GM12878 (cell line): ENCODE measurements around the gene ZNF22. TPM values are rescaled to one million over a fixed set of nuclear protein-coding genes. Genes with fewer than 3 reads are reported as not detected.
A peak's percentile ranks its signal among the peaks of the same experiment; 100 is the strongest.

ENCODE experiments used
- ATAC-seq: fragments of 200-7000 bp; cut with Tn5 transposase; 3 replicates; pipeline ENCODE4 v1.9.1; 2020; ENCODE audit warnings: mild to moderate bottlenecking, moderate library complexity
- BruUV-seq: library from RNA; stranded (reverse); fragments of 400-500 nt; replicated peaks from 2 replicates; lab custom pipeline; 2021; lab: Mats Ljungman, UMichigan
- CTCF ChIA-PET: fragments of 300-600 bp; sonication (Branson Sonifier 250); formaldehyde crosslinking; extraction: SDS; loops from one replicate; lab custom pipeline; 2021; ENCODE audit warnings: inconsistent platforms; lab: Yijun Ruan, JAX
- POLR2A ChIA-PET: fragments of 350-600 bp; formaldehyde crosslinking; extraction: SDS; loops from one replicate; lab custom pipeline; 2021; ENCODE audit warnings: inconsistent platforms; lab: Charles Lee
- RAD21 ChIA-PET: fragments of 300-600 bp; sonication (Branson Sonifier 250); formaldehyde crosslinking; loops from one replicate; lab custom pipeline; 2023; ENCODE audit warnings: antibody characterized with exemption; ENCODE audit not compliant: unreplicated experiment; lab: Charles Lee
- SMC1A ChIA-PET: fragments of 300-600 bp; sonication (Branson Sonifier 250); formaldehyde crosslinking; loops from one replicate; lab custom pipeline; 2023; ENCODE audit not compliant: unreplicated experiment, uncharacterized antibody; lab: Charles Lee
- DNase-seq: peaks from one replicate; pipeline ENCODE4 v3.0.0-alpha.2; 2011; ENCODE audit warnings: low read depth, low spot score
- FAIRE-seq: peaks from 3 replicates; lab custom pipeline; 2011; peaks lifted over from hg19 to GRCh38; lab: Jason Lieb, UNC
- H2AFZ ChIP-seq: 2 replicates; pipeline ENCODE4 v1.6.0; 2011; ENCODE audit warnings: low read depth, low read length, control low read depth; ENCODE audit not compliant: control insufficient read depth
- H3K27ac ChIP-seq: 2 replicates; pipeline ENCODE4 v1.5.1; 2011; ENCODE audit warnings: control low read depth; ENCODE audit not compliant: control insufficient read depth, insufficient read depth
- H3K27me3 ChIP-seq, 2 experiments: replicated peaks in 1 of 2; 2 replicates each; pipeline versions ENCODE4 v1.6.0 to v1.6.1; 2011; ENCODE audit warnings: low read length in 1 of 2; ENCODE audit not compliant: control insufficient read depth in 2 of 2, insufficient read depth in 2 of 2
- H3K36me3 ChIP-seq, 2 experiments: 2 replicates each; pipeline ENCODE4 v1.5.1; 2011; ENCODE audit warnings: low read length in 1 of 2; ENCODE audit not compliant: control insufficient read depth in 2 of 2, insufficient read depth in 2 of 2
- H3K4me1 ChIP-seq: 2 replicates; pipeline ENCODE4 v1.6.1; 2011; ENCODE audit warnings: mild to moderate bottlenecking, low read length, moderate library complexity, mixed read lengths; ENCODE audit not compliant: control insufficient read depth, insufficient read depth
- H3K4me2 ChIP-seq: 2 replicates; pipeline ENCODE4 v1.6.0; 2011; ENCODE audit warnings: control low read depth; ENCODE audit not compliant: control insufficient read depth, insufficient read depth
- H3K4me3 ChIP-seq: fragments of 200-600 bp; sonication (generic); 2 replicates; pipeline ENCODE4 v1.5.1; 2016
- H3K79me2 ChIP-seq: 2 replicates; pipeline ENCODE4 v1.6.0; 2011; ENCODE audit warnings: low read length; ENCODE audit not compliant: control insufficient read depth, insufficient read depth
- H3K9ac ChIP-seq: 2 replicates; pipeline ENCODE4 v1.8.0; 2011; ENCODE audit warnings: low read length, control low read depth, mixed read lengths; ENCODE audit not compliant: control insufficient read depth, insufficient read depth
- H3K9me3 ChIP-seq: replicated peaks from 3 replicates; pipeline ENCODE4 v1.5.1; 2011; ENCODE audit warnings: mild to moderate bottlenecking, low read length; ENCODE audit not compliant: control insufficient read depth, insufficient read depth
- H4K20me1 ChIP-seq: 2 replicates; pipeline ENCODE4 v1.6.0; 2011; ENCODE audit not compliant: control insufficient read depth, insufficient read depth
- BMI1 ChIP-seq: fragments of 450-650 bp; IDR thresholded peaks from 2 replicates; pipeline ENCODE4 v1.6.1; 2016; ENCODE audit warnings: mild to moderate bottlenecking, moderate library complexity, borderline replicate concordance
- EP300 ChIP-seq, 2 experiments: fragments of 150-350 bp in 1 of 2; IDR thresholded peaks; 2 replicates each; pipeline ENCODE4 v1.6.1; 2011 to 2012; ENCODE audit warnings: low read depth in 2 of 2, low read length in 2 of 2, borderline replicate concordance in 1 of 2, improper control_type of control experiment in 1 of 2, inconsistent platforms in 1 of 2; ENCODE audit not compliant: control insufficient read depth in 1 of 2
- GATAD2B ChIP-seq: fragments of 450-650 bp; conservative IDR thresholded peaks from 2 replicates; pipeline ENCODE4 v1.6.1; 2017; ENCODE audit warnings: low read depth, mild to moderate bottlenecking, moderate library complexity
- IKZF2 ChIP-seq, 2 experiments: fragments of 450-650 bp; IDR thresholded peaks; 2 replicates each; pipeline ENCODE4 v1.6.1; 2017; ENCODE audit warnings: mild to moderate bottlenecking in 2 of 2, moderate library complexity in 2 of 2
- MEF2B ChIP-seq: fragments of 450-650 bp; IDR thresholded peaks from 2 replicates; pipeline ENCODE4 v1.6.1; 2018; ENCODE audit warnings: mild to moderate bottlenecking, moderate library complexity; ENCODE audit not compliant: partially characterized antibody, poor library complexity, severe bottlenecking
- NR2C1 ChIP-seq: fragments of 450-650 bp; IDR thresholded peaks from 2 replicates; pipeline ENCODE4 v1.6.1; 2017; ENCODE audit warnings: antibody characterized with exemption, mild to moderate bottlenecking, moderate library complexity
- PAX5 ChIP-seq: IDR thresholded peaks from 2 replicates; pipeline ENCODE4 v1.6.1; 2011; ENCODE audit warnings: low read depth, low read length, borderline replicate concordance
- POLR2AphosphoS5 ChIP-seq: IDR thresholded peaks from 2 replicates; pipeline ENCODE4 v1.6.1; 2011; ENCODE audit warnings: mild to moderate bottlenecking, low read length, inconsistent platforms
- RCOR1 ChIP-seq: conservative IDR thresholded peaks from 2 replicates; pipeline ENCODE4 v1.6.1; 2012; ENCODE audit warnings: low read depth, low read length, improper control_type of control experiment
- SPI1 ChIP-seq: IDR thresholded peaks from 2 replicates; pipeline ENCODE4 v1.6.1; 2011; ENCODE audit warnings: low read depth, mild to moderate bottlenecking, low read length, moderate library complexity, borderline replicate concordance; ENCODE audit not compliant: insufficient read depth
- YY1 ChIP-seq: IDR thresholded peaks from 2 replicates; pipeline ENCODE4 v1.6.1; 2011; ENCODE audit warnings: low read depth, mild to moderate bottlenecking, low read length
- WGBS: methylation state at CpG from one replicate; pipeline ENCODE4 v1.1.6; 2016; ENCODE audit warnings: low lambda C conversion rate; ENCODE audit not compliant: insufficient replicate concordance, insufficient coverage; ENCODE audit errors: missing lambda C conversion rate; 5-methylcytosine and 5-hydroxymethylcytosine counted together
- in situ Hi-C: fragments of 300-500 bp; cut with MboI; formaldehyde crosslinking; loops from 9 replicates; pipeline ENCODE4 v1.14.3; 2018; ENCODE audit warnings: mixed read lengths
- intact Hi-C: fragments of 100-400 bp; cut with micrococcal nuclease; formaldehyde crosslinking; loops from one replicate; pipeline ENCODE4 v1.14.2; 2022; ENCODE audit not compliant: unreplicated experiment
- polyA plus RNA-seq, 11 experiments: library from polyadenylated mRNA; depleted of rRNA in 4 of 11; unstranded in 6 of 11; stranded (reverse) in 5 of 11; fragments of >200 nt; fragmentation: Nextera tagmentation in 4 of 11; fragmentation: Illumina TruSeq in 1 of 11; extraction: Ambion mirVana in 4 of 11; extraction: Trizol in 1 of 11; gene quantifications; 1 replicate in 1 of 11; 2 replicates in 10 of 11; pipeline versions ENCODE4 v1.2.1 to v1.2.3, GENCODE V29; 2011 to 2016; ENCODE audit warnings: inconsistent platforms in 2 of 11, missing spikeins in 2 of 11, low read depth in 1 of 11
- total RNA-seq, 4 experiments: library from RNA; depleted of rRNA in 3 of 4; stranded (reverse); fragments of >200 nt in 3 of 4; fragmentation: Illumina TruSeq in 1 of 4; extraction: Trizol in 1 of 4; gene quantifications; 2 replicates each; pipeline versions ENCODE4 v1.2.1 to v1.2.3, GENCODE V29; 2013 to 2021
- TF ChIP-seq, protein P1 (sequence below): fragments of 150-350 bp; IDR thresholded peaks from 2 replicates; pipeline ENCODE4 v1.6.1; 2016; ENCODE audit warnings: low read depth, low read length
- TF ChIP-seq, protein P2 (sequence below): fragments of 450-650 bp; formaldehyde crosslinking; IDR thresholded peaks from 2 replicates; pipeline ENCODE4 v1.4.0; 2020; ENCODE audit warnings: mild to moderate bottlenecking, moderate library complexity

Gene ZNF22
- total and polyA plus RNA-seq, 10 of the 15 experiments (the other 5 are each of a cell fraction or from before 2014, with no cell fraction given): 31.1 to 74.4 (median 43.8) TPM

DNA sequence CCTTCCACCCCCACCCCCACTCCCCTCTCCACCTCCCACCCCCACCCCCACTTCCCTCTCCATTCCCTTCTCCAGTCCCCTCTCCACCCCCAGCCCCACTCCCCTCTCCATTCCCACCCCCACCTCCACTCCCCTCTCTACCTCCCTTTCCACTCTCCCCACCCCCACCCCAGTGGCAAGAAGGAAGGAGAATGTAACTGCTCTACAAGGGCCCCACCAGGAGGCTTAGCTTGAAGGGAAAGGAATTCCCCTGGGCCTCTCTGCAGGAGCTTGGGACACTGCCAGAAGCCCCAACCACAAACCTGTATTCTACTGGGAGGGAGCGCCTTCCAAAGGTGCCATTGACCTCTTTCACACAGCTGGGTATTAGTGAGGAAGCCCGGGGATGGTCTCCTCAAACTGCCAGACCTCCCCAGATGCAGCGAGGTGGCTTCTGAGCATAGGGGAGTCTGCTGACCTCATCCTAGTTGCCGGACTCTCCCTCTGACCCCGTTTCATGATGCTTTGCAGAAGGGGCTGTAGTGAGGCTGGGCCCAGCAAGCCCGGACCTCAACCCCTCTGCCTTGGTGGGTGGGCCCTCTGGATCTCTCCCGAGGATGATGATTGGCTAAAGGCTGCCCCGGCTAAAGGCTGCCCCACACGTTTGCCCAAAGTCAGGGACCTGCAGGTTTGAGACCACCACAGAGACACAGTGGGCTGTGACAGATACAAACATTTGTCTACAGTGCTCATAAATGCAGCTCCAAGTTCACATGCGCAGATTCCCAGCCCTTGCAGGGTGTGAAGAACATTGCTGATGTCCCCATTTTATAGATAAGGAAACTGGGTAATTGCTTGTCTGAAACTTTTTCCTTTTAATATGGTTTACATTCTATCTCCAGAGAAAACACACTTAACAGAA, 25.0 kb upstream of the ZNF22 start:
- H3K4me3 ChIP-seq: no peak overlapping the region
- H3K4me2 ChIP-seq: peak overlapping the region; percentile 57
- no peak overlapping the region for H2AFZ ChIP-seq
- ChIA-PET RAD21 (interaction anchor here (0.6 to 7.7 kb wide), 7 partner anchors 10 to 42 kb away, joined by 3 to 124 read pairs (median 9); partner anchors contain the start of gene RASSF4), SMC1A (interaction anchor here (0.5 to 2.4 kb wide), 12 partner anchors 9 to 1028 kb away, joined by 3 to 25 read pairs (median 3); no protein-coding TSS in a partner anchor), POLR2A (interaction anchor here (0.6 to 7.4 kb wide), 7 partner anchors 10 to 43 kb away, joined by 3 to 110 read pairs (median 4); partner anchors contain the start of gene RASSF4), CTCF (interaction anchor here (0.6 to 10.1 kb wide), 13 partner anchors 9 to 80 kb away, joined by 3 to 181 read pairs (median 3); no protein-coding TSS in a partner anchor)
- peaks cover 59% of the 10 kb centered on the region for H3K4me1 ChIP-seq
- in situ Hi-C loops (loop anchor here (5.0 kb wide), 1 partner anchor 43 kb away; no protein-coding TSS in a partner anchor), intact Hi-C loops (loop anchor here (1.0 to 2.0 kb wide), 3 partner anchors 9 to 43 kb away; partner anchors contain the start of gene RASSF4)
- H3K27ac ChIP-seq: peak overlapping the region; percentile 80
- peaks cover 11% of the 10 kb centered on the region for H3K79me2 ChIP-seq
- peak overlapping the region; percentile 49 for H3K9ac ChIP-seq
- peak; percentile 2 for ATAC-seq
- no peaks in the 10 kb centered on the region for H3K27me3 ChIP-seq
- H3K9me3 ChIP-seq: no peaks in the 10 kb centered on the region
- H3K36me3 ChIP-seq: peaks cover 0 to 7% of the 10 kb centered on the region in 2 experiments; a peak in 2 of 4 replicates
- no peaks in the 10 kb centered on the region for H4K20me1 ChIP-seq
- FAIRE-seq: no peak
- no peak for DNase-seq
- 29% methylated on average over 10 of the region's 10 CpGs for WGBS
- no TSS peak for BruUV-seq
- TF ChIP-seq GATAD2B: peak; percentile 42; the same call in 1 of the 2 replicates
- no peak; a peak in 2 of 4 replicates for TF ChIP-seq IKZF2 (IDR thresholded peaks at IDR 0.05)
- no peak for TF ChIP-seq EP300 (IDR thresholded peaks at IDR 0.05; ENCODE audit: borderline replicate concordance in 1 of 2, control insufficient read depth in 1 of 2, low read depth in 2 of 2, low read length in 2 of 2)
- TF ChIP-seq PAX5: no peak
- TF ChIP-seq, protein P1, sequence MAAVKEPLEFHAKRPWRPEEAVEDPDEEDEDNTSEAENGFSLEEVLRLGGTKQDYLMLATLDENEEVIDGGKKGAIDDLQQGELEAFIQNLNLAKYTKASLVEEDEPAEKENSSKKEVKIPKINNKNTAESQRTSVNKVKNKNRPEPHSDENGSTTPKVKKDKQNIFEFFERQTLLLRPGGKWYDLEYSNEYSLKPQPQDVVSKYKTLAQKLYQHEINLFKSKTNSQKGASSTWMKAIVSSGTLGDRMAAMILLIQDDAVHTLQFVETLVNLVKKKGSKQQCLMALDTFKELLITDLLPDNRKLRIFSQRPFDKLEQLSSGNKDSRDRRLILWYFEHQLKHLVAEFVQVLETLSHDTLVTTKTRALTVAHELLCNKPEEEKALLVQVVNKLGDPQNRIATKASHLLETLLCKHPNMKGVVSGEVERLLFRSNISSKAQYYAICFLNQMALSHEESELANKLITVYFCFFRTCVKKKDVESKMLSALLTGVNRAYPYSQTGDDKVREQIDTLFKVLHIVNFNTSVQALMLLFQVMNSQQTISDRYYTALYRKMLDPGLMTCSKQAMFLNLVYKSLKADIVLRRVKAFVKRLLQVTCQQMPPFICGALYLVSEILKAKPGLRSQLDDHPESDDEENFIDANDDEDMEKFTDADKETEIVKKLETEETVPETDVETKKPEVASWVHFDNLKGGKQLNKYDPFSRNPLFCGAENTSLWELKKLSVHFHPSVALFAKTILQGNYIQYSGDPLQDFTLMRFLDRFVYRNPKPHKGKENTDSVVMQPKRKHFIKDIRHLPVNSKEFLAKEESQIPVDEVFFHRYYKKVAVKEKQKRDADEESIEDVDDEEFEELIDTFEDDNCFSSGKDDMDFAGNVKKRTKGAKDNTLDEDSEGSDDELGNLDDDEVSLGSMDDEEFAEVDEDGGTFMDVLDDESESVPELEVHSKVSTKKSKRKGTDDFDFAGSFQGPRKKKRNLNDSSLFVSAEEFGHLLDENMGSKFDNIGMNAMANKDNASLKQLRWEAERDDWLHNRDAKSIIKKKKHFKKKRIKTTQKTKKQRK: no peak
- no peak for TF ChIP-seq POLR2AphosphoS5
- TF ChIP-seq RCOR1: no peak
- no peak for TF ChIP-seq NR2C1
- TF ChIP-seq, protein P2, sequence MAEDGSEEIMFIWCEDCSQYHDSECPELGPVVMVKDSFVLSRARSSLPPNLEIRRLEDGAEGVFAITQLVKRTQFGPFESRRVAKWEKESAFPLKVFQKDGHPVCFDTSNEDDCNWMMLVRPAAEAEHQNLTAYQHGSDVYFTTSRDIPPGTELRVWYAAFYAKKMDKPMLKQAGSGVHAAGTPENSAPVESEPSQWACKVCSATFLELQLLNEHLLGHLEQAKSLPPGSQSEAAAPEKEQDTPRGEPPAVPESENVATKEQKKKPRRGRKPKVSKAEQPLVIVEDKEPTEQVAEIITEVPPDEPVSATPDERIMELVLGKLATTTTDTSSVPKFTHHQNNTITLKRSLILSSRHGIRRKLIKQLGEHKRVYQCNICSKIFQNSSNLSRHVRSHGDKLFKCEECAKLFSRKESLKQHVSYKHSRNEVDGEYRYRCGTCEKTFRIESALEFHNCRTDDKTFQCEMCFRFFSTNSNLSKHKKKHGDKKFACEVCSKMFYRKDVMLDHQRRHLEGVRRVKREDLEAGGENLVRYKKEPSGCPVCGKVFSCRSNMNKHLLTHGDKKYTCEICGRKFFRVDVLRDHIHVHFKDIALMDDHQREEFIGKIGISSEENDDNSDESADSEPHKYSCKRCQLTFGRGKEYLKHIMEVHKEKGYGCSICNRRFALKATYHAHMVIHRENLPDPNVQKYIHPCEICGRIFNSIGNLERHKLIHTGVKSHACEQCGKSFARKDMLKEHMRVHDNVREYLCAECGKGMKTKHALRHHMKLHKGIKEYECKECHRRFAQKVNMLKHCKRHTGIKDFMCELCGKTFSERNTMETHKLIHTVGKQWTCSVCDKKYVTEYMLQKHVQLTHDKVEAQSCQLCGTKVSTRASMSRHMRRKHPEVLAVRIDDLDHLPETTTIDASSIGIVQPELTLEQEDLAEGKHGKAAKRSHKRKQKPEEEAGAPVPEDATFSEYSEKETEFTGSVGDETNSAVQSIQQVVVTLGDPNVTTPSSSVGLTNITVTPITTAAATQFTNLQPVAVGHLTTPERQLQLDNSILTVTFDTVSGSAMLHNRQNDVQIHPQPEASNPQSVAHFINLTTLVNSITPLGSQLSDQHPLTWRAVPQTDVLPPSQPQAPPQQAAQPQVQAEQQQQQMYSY: no peak
- TF ChIP-seq SPI1: no peak
- no peak for TF ChIP-seq BMI1
- TF ChIP-seq YY1: no peak
- peak; percentile 76 for TF ChIP-seq MEF2B
